ENCODE results near the gene HTT. TPM values are rescaled to one million over a fixed set of nuclear protein-coding genes. Genes with fewer than 3 reads are reported as not detected.

HTT gene
- total and polyA plus RNA-seq, 2 of the 13 experiments (the other 11 are each of a cell fraction or from before 2014, with no cell fraction given) = 17.5 to 19.5 TPM

DNA sequence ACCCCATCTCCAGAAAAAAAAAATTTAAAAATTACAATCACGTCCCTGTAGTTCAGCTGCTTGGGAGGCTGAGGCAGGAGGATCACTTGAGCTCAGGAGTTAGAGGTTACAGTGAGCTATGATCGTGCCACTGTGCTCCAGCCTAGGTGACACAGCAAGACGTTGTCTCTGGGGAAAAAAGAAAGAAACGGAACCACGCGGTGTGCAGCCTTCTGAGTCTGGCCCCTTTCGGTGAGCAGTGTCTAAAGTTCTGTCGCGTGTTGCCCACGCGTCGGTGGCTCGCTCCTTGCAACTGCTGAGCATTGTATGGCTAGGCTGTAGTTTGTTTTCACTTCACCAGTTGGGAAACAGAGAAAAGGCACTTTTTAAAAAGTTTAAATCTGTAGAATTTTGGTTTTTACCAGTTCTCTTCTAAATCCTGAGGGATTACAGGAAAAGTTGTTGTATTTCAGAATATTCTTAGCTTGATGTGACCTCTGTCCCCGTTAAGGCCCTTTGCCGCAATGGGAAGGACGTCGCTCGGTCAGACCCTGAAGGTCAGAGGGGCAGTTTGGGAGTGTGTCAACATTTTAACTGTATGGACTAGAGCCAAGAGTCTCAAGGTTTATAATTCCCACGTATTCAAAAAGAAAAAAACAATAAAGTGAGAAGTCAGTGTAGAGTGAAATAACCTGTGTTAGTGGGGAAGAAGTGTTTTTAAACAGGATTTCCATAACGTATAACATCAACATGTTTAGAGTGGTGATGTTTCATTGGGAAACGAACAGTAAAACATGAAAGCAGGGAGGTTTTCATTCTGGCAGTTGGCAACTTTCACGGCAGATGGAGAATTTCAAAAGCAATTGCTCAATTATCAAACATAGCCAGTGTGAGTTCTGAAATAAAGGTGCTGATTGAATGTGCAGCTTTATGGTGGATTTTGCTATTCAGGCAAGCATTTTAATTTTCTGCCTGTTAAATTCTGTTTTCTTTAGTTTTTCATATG lies 128.6 kb downstream of the HTT start (continued):
- peak; percentile 63; the same call in 1 of the 2 replicates for TF ChIP-seq MED1 (CRISPR knock-in tag; IDR thresholded peaks at IDR 0.05)
- TF ChIP-seq, protein P1, sequence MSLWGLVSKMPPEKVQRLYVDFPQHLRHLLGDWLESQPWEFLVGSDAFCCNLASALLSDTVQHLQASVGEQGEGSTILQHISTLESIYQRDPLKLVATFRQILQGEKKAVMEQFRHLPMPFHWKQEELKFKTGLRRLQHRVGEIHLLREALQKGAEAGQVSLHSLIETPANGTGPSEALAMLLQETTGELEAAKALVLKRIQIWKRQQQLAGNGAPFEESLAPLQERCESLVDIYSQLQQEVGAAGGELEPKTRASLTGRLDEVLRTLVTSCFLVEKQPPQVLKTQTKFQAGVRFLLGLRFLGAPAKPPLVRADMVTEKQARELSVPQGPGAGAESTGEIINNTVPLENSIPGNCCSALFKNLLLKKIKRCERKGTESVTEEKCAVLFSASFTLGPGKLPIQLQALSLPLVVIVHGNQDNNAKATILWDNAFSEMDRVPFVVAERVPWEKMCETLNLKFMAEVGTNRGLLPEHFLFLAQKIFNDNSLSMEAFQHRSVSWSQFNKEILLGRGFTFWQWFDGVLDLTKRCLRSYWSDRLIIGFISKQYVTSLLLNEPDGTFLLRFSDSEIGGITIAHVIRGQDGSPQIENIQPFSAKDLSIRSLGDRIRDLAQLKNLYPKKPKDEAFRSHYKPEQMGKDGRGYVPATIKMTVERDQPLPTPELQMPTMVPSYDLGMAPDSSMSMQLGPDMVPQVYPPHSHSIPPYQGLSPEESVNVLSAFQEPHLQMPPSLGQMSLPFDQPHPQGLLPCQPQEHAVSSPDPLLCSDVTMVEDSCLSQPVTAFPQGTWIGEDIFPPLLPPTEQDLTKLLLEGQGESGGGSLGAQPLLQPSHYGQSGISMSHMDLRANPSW (CRISPR knock-in tag; IDR thresholded peaks at IDR 0.05; ENCODE audit: borderline replicate concordance) = 0 out of 2 replicates have a peak, but pooled peaks have one; percentile 32
- TF ChIP-seq EHMT2 (IDR thresholded peaks at IDR 0.05; ENCODE audit: borderline replicate concordance, low read depth, low read length) = 0 out of 2 replicates have a peak, but pooled peaks have one; percentile 51
- TF ChIP-seq HOXA3 (CRISPR knock-in tag; IDR thresholded peaks at IDR 0.05) = peak; percentile 48; the same call in 1 of the 2 replicates
- TF ChIP-seq TEAD3 (CRISPR knock-in tag; optimal IDR thresholded peaks at IDR 0.05; ENCODE audit: borderline replicate concordance) = peak; percentile 17
- peak; percentile 77 for TF ChIP-seq PRPF4 (IDR thresholded peaks at IDR 0.05; ENCODE audit: low read depth, low read length, poor library complexity, severe bottlenecking)
- TF ChIP-seq SMARCE1 (IDR thresholded peaks at IDR 0.05; ENCODE audit: borderline replicate concordance) = no peak
- peak; percentile 50 for TF ChIP-seq SAP130 (CRISPR knock-in tag; IDR thresholded peaks at IDR 0.05; ENCODE audit: low read depth)
- peak; percentile 97 for TF ChIP-seq PPARG (CRISPR knock-in tag; conservative IDR thresholded peaks at IDR 0.05)
- peak; percentile 25; the same call in 1 of the 2 replicates for TF ChIP-seq GATAD1 (CRISPR knock-in tag; IDR thresholded peaks at IDR 0.05)
- 0 out of 2 replicates have a peak, but pooled peaks have one; percentile 30 for TF ChIP-seq HNF4G (IDR thresholded peaks at IDR 0.05; ENCODE audit: borderline replicate concordance, low read depth, low read length)
- 0 out of 2 replicates have a peak, but pooled peaks have one; percentile 27 for TF ChIP-seq HNF4G (CRISPR knock-in tag; IDR thresholded peaks at IDR 0.05; ENCODE audit: borderline replicate concordance, low read depth)
- TF ChIP-seq JUND (CRISPR knock-in tag; IDR thresholded peaks at IDR 0.05) = no peak
- TF ChIP-seq, protein P2, sequence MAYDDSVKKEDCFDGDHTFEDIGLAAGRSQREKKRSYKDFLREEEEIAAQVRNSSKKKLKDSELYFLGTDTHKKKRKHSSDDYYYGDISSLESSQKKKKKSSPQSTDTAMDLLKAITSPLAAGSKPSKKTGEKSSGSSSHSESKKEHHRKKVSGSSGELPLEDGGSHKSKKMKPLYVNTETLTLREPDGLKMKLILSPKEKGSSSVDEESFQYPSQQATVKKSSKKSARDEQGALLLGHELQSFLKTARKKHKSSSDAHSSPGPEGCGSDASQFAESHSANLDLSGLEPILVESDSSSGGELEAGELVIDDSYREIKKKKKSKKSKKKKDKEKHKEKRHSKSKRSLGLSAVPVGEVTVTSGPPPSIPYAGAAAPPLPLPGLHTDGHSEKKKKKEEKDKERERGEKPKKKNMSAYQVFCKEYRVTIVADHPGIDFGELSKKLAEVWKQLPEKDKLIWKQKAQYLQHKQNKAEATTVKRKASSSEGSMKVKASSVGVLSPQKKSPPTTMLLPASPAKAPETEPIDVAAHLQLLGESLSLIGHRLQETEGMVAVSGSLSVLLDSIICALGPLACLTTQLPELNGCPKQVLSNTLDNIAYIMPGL (CRISPR knock-in tag; IDR thresholded peaks at IDR 0.05; ENCODE audit: borderline replicate concordance in 1 of 2, low read depth in 1 of 2) = no peak
- peak in 1 of 2 experiments; percentile 60; a peak in 1 of 4 replicates for TF ChIP-seq EP300 (IDR thresholded peaks at IDR 0.05; ENCODE audit: low read depth in 2 of 2, low read length in 2 of 2)
- TF ChIP-seq EP300 (CRISPR knock-in tag; IDR thresholded peaks at IDR 0.05; ENCODE audit: borderline replicate concordance) = no peak
- TF ChIP-seq SMYD3 (CRISPR knock-in tag; IDR thresholded peaks at IDR 0.05) = 0 out of 2 replicates have a peak, but pooled peaks have one; percentile 33
- peak; percentile 43 to 67; a peak in 2 of 4 replicates for TF ChIP-seq NR2F1 (CRISPR knock-in tag; IDR thresholded peaks at IDR 0.05)
- 0 out of 2 replicates have a peak, but pooled peaks have one; percentile 31 for TF ChIP-seq KMT2A (CRISPR knock-in tag; IDR thresholded peaks at IDR 0.05)
- TF ChIP-seq ZNF205 (CRISPR knock-in tag; IDR thresholded peaks at IDR 0.05) = 0 out of 2 replicates have a peak, but pooled peaks have one; percentile 41
- peak; percentile 61 for TF ChIP-seq ASH2L (IDR thresholded peaks at IDR 0.05; ENCODE audit: insufficient read length, low read depth, low read length)
- no peak for TF ChIP-seq ZNF160 (CRISPR knock-in tag; IDR thresholded peaks at IDR 0.05)

Measured in HepG2 (cell line).